GM19023 (cell line): Measurements from ENCODE around the gene SGPP2.

Experiments
- ATAC-seq: cut with Tn5 transposase; IDR thresholded peaks from one replicate; pipeline ENCODE4 v1.9.1; 2021; ENCODE audit warnings: mild to moderate bottlenecking, moderate library complexity; ENCODE audit not compliant: unreplicated experiment

Gene SGPP2

DNA sequence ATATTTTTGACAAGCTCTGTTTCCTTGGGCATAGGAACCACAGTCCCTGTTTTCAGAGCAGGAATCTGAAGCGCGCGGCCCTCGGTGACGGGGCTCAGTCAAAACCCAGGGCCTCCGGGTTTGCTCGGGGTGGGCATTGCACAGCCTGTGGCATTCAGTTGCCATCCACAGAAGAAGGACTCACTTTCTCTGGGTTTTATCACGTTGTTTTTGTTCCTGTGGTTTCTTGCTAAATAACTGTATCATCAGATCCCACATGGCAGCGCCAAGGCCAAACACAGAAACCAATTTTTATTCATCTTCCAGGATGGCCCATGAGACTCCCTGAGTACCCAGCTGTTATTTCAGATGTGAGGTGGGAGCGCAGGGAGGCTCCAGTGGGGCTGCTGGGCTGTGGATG, 35.6 kb downstream of the SGPP2 start:
- ATAC-seq, result no peak

DNA sequence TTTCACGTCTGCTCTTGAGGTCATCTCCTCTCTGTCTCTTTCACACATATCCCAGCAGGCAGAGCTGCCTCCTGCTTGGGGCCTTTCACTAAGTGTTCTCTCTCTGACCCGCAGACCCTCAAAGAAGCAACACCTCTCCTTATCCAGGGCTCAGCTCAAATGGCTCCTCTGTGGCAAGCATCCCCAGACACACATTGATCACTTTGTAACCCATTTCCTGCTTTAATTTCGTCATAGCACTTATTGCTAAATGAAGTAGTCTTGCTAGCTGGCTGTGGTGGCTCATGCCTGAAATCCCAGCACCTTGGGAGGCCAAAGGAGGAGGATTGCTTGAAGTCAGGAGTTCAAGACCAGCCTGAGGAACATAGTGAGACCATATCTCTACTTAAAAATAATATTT, 41.4 kb downstream of the SGPP2 start:
- no peak for ATAC-seq

DNA sequence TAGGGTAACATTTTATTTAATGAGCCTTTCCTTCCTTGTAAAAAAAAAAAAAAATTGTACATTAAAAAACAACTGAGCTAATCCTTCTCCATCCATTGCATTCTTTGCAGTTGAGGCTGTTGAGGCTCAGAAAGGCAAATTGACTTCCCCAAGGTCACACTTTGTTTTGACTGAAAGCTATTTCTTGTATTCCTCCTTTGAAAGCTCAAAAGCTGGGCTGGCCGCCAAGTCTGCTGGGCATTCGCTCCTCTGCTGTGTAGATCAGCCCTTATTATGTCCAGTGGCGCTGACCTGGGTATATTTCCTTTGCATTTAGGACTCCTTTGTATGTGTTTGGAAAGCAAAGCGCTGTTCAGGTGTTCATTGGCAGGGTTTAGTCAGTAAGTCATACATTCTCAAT, 44.0 kb downstream of the SGPP2 start:
- ATAC-seq, result no peak

DNA sequence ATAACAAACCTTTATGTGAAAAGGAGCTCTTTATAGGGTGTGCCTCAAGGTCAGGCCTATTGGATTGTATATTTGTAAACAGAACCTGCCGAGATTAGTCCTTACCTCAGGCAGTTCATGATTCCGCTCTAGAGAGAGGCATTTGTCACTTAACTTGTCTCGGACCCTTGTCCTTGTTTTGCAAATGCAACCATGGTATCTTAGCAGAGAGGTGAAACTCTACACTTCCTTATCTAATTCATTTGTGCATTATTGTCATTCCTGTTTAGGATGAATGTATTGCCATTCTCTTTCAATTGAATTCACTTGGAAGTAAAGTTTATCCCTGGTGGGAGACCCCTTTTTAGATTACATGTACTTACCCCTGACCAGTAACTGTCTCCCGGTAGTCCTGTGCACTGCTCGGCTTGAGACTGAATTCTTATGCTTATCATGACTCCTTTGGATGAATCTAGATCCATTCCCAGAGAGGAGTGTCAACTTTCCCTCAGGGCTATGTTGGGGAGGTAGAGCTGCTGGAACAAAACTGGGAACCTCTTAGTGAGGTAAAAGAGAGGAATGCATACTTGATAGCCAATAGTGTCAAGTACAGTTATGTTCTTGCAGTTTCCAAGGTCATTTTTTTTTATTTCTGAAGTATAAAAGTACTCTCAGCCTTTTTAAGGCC, 46.6 kb downstream of the SGPP2 start:
- no peak for ATAC-seq

DNA sequence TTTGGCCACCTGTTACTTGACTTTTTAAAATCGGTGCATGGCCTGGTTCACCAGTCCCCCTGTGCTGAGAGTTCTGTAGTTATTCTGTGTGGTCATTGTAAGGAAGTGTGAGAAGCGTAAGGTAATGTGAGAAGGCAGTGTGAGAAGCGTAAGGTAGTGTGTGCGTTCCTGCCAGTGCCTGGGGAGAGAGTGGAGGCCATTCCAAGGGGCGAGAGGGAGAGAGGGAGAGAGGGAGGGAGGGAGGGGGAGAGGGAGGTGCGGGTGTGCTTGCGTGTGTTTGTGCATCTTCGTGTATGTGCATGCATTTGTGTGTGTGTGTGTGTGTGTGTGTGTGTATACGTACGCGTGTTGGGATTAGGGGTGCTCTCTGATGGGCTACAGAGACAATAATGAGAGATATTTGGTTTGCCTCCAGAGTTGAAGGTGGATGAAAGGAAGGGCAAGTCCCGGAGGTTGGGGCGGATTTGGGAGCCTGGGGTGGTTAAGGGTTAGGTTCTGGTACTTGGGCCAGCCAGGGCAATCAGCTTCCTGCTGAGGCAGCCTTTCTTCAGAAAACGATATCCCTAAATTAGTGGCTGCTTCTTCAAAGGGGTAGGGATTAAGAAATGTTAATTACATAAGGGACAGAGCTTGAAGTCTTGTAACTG, 53.7 kb downstream of the SGPP2 start:
- no peak for ATAC-seq

DNA sequence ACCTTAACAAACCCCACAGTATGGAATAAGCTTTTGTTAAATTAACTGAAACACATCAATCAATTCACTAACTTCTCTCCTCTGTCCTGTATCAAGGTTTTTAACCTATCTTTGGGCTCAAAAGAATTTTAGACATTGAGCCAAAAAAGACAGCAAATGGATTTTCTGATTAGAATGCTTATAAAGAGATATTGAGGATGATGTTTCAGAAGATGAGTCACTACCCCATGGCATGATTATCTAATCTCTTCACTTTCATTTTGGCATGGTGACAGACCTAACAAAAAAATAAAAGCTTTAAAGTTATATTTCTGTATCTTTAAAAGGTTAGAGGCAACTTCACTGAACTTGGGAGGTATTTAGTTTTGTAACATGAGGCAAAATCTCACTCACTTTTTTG, 55.5 kb downstream of the SGPP2 start:
- no peak for ATAC-seq

DNA sequence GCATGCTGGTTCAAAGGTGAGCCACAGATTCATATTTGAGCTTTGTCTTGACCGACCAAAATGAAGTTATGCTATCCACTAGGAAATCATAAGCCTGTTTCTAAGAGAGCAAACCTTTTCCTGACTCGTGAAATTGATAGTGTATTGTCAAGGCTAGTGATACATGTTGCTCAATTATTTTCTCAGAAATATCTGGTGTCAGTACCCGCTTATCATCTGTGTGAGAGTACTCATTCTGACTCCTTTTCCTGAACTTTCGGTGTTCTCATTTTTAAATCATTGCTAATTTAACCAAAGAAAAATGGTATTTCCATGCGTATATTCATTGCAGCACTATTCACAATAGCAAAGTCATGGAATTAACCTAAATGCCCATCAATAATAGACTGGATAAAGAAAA, 56.2 kb downstream of the SGPP2 start:
- no peak for ATAC-seq

DNA sequence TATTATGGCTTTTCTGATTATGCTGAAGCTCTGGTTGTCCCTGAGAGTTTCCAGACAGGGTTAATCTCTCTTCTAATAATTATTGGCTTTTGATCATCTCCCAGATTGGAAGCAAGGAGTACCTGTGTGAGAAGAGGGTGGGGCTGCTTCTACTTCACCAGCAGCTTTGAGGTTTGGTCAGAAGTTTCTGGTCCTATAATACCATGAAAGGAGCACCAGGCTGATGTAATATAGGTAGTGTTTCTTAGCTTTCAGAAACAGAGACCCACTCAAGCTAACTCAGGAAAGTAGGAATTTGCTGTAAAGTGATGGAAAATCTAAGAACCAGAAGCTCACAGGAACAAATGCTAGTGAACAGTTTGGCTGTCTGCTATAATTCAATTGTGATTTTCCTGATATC, 57.6 kb downstream of the SGPP2 start:
- no peak for ATAC-seq

DNA sequence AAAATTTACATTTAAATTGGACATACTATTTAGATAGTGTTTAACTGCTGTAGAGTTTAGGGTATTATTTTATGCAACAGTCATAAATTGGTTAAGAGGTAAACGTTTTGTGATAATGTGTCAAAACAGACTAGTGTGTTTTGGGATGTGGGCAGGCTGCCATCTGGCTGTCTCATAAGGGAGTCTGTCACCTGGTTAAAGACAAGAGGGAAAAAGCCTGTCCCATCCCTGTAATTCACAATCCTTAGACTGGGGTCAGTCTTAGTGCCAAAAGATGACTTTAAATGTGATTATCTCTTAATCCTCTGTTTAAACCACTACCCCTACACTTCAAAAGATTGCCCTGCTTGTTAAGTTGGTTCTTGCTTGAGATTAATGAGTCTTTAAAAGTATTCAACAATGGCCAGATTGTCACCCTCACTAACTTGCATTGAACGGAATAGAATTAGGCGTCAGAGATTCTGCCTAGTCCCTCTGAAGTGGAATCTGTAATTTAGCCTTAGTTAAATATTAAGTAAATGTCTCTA, 59.2 kb downstream of the SGPP2 start:
- ATAC-seq, result peak; percentile 46

DNA sequence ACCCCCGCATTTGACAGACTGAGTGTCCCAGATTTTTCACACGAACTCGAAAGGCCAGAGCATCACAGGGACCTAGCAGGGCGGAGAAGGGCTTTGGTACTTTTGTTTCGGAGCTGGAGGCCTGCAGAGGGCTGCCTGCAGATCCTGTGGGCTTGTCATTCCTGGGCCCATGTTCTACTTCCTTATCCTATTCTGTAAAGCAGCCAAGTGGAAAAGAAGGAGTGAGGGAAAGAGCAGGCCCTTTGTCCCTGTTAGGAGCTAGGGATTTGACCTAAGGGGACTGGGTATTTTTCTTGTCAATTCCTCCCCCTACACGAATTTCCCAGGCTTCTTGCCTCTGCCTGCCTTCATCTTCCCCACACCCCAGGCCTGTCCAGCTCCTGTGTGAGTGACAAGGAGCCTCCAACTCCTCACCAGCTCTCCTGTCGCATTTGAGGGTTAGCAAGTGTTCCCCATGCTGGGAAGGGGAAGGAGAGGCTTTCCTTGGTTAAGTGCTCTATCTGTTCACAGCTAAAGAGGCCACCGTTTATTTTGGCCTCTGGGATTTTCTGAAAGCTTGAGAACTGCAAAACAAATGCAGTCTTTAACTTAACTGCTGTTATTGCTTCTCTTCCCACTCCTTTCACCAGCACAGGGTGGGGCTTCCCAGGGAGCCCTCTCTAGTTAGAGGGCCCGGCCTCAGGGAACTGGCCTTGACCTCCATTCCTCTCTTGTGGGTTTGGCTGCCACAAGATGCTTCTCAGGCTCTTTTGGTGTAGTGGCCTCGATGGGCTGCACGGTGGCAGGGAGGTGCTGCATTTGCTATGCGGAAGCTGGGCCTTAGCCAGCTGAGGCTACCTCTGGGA, 61.2 kb downstream of the SGPP2 start:
- ATAC-seq, result no peak

DNA sequence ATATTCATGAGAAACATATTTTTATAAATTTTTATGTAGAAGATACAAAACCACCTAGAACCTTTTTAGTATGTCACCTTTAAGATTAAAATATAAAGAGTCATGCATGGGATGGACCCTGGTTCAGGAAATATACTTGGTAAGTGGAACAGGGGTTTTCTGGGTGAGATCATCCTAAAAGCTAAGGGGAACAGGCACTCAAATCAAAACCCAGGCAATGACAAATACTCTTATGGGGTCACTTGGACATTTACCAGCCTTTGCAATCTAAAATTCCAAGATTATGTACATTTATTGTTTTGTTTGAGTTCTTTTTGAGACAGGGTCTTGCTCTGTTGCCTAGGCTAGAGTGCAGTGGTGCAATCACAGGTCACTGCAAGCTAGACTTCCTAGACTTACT, 65.8 kb downstream of the SGPP2 start:
- ATAC-seq, result no peak

DNA sequence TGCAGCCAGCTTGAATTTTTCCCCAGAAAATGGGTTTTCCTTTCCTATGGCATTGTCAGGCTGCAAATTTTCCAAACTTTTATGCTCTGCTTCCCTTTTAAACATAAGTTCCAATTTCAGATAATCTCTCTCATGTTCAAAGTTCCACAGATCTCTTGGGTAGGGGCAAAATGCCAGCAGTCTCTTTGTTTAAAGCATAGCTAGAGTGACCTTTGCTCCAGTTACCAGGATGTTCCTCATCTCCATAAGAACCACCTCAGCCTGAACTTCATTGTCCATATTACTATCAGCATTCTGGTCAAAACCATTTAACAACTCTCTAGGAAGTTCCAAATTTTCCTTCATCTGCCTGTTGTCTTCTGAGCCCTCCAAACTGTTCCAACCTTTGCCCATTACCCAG, 68.3 kb downstream of the SGPP2 start:
- ATAC-seq, result no peak

DNA sequence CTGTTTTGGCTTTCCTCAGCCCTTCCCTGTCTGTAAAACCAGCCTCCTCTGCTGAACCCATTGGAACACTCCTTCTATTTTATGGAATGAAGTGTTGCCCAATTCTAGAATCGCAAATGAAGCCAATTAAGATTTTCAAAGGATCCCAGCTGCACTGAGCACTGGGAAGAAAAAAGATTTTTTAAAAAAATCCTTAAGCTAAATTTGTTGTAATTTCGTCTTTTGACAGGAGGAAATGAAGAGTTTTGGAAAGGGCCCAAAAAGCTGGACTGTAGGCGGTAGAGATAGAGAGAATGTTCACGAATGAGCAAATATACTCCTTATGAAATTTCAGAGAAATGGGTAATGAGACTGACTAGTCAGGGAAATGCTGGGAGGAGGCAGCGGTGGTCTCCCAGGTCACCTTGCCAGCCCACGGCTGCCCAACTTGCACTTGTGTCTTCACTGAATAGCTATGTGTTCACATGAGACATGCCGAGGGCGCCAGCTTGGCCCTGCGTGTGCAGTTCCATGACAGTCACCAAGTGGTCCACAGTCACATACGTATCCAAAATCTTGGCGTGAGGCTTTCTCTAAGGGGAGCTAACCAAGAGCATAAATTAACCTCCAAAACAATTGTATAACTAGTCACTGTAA, 69.9 kb downstream of the SGPP2 start:
- ATAC-seq, result no peak

DNA sequence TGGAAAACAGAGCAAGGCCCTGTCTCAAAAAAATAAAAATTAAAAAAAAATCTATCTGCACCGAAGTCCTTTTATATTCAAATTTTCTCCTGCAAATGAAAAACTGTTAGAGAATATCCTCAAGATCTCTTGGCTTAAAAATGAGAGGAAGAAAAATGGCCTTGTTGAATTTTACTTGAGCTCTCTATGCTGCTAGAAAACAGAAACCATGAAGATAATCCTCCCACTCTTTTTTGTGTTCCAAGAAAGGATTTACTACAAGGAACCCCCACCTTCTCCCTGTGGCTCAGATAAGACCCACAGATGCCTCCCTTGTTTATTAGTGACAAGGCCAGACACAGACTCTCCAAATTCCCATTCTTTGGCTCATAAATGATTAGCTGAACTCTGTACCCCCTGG, 71.0 kb downstream of the SGPP2 start:
- ATAC-seq, result no peak

DNA sequence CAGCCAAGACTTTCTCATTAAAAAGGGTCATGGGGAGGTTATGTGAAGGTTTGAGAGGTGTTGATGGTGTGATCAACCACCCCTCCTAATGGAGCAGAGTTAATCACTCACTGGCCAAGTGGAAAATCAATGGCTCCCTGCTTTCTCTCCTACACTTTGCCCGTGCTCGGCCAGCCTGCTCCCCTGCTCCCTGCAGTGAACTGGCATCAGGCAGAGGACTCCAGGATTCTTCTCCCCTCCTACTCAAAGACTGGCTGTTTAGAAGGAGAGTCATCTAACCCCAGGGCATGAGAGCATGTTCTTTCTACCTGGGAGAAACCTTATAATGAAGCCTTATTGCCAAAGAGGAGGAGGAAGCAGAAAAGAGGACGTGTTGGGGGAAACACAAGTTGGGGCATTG, 74.9 kb downstream of the SGPP2 start:
- no peak for ATAC-seq

DNA sequence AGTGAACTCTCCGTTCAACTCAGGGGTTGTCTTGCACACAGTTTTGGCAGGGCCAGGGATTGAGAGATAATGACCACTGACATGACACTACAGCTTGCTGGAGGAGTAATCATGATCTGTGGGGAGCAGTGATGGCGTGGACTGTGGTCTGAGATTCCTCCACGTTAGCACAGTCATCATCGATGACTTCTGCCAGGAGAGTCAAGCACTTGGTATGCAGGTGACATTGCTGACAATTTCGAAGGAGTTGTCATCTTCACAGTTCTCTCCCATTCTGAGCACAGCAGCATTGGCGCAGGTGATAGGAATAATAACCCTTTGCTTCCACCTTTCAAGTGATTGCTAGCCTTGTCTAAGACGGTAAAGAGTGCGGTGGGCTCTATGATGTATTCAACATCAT, 79.8 kb downstream of the SGPP2 start:
- no peak for ATAC-seq

DNA sequence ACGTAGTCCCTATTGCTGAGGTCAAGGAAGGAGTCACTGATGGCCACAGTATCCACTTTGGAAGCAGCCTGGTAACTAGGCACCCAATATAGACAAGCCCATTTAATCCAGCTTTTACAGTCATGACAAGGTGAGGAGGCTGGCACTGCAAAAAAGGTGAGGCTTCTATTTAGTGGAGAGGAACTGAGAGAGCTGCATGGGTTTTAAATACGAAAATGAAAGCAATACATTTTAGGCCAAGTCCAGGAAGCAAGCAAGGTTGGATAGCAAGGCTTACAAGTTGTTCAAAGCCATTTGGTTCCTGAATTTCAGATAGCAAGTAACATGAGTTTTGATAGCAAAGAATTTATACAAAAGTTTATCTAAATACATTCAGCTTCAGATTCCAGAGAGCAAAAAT, 80.4 kb downstream of the SGPP2 start:
- peak; percentile 91 for ATAC-seq

DNA sequence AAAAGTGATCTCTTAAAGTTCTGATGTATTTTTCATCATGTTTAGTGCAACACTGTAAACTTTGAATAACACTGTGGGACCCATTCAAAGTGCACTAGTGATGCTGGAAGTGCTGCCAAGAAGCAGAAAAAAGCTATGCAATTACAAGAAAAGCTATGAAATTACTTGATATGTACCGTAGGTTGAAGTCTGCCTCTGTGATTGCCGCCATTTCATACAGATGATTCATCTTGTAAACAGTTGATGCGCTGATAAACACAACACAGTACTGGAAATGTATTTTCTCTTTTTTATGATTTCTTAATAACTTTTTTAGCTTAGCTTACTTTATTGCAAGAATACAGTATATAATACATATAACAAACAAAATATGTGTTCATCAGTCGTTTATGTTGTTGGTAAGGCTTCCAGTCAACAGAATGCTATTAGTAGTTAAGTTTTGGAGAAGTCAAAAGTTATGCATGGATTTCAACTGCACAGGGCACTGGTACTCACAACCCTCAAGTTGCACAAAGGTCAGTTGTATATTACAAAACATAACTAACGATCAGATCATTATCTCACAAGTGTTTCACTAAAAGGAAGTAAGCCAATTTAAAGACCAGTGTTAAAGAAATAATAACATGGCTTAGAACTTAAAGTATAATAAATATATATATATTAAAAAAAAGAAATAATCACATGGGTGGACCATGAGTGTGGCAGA, 82.0 kb downstream of the SGPP2 start:
- no peak for ATAC-seq

DNA sequence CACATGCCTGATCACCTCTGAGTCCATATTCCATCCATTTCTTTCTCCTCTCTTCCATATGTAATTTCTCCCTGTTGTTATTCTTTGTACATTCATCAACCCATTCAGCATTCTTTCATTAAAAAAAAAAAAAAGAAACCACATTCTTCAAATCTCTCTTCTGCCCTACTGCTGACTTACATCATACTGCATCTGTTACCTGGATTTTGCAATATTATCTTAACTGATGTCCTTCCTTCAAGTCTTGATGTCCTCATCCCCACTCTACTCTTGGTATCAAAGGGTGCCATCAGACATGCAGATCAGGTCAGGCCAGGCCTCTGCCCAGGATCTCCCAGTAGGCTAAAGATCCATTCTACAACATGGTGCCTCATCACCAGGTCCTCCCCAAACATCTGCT, 90.6 kb downstream of the SGPP2 start:
- no peak for ATAC-seq

DNA sequence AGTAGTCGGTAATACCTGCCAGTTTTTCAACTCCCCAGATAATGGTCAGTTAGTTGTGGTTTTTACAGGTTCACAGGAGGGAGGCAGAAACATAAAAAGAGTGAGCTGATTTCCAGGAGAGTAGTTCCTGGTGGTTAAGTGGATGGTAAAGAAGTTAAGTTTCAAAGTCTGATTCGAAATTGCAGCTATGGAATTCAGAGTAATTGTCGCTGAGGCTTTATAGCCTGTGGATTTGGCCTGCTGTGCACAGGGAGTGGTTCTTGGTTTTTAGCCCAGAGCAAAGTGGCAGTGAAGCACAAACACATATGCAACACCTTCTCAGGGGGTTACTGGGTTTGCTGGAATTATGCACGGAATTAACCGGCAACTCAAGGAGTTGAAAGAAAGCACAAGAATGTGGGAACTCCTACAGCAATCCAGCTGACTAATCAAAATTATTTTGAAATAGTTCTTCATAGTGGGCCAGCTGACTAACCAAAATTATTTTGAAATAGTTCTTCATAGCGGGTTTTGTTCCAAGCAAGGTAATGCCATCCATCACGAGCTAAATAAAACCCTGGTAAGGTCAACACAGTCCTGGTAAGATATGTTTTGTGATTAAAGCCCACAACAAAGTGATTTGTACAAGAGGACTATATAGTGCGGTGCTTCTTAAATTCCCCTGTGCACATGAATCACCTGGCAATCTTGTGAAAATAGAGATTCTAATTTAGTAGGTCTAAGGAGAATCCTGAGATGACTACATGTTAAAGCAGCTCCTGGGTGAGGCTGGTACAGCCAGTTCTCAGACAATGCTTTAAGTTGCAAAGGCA, 94.4 kb downstream of the SGPP2 start:
- no peak for ATAC-seq
